ENCODE results near the gene CCDC186.

DNA sequence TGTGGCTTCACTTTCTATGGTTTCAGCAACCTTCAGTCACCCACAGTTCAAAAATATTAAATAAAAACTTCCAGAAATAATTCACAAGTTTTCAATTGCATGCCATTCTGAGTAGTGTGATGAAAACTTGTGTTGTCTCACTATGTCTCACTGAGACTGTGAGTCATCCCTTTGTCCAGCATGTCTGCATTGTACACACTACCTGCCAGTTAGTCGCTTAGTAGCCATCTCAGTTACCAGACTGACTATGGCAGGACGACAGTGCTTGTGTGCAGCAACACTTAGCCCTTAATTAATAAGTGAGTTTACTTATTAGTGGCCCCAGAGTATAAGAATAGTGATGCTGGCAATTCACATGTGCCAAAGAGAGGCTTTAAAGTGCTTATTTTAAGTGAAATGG lies 22.5 kb downstream of the CCDC186 start:
- TF ChIP-seq CTCF (IDR thresholded peaks at IDR 0.05) (no peak), POLR2A (IDR thresholded peaks at IDR 0.05) (no peak), POLR2AphosphoS5 (IDR thresholded peaks at IDR 0.05) (no peak), EP300 (IDR thresholded peaks at IDR 0.05) (no peak)

All from upper lobe of left lung (tissue), 4 donors.